GM12801 (cell line): ENCODE results near the gene HLA-DOB.

Experiments
- CTCF ChIP-seq: IDR thresholded peaks from one replicate; pipeline ENCODE4 v1.5.1; 2011; ENCODE audit warnings: control low read depth; ENCODE audit not compliant: insufficient read length; ENCODE audit errors: extremely low read depth

The HLA-DOB gene

GRCh38 chr6:32854376-32855178, 37.8 kb upstream of the HLA-DOB start:
- TF ChIP-seq CTCF = no peak

- TF ChIP-seq CTCF = no peak
Observed at GRCh38 chr6:32853541-32854375, 37.0 kb upstream of the HLA-DOB start, which contains the start of the genes PSMB9 and TAP1. TSS of gene PSMB9 (plus strand) at chr6:32854192. CDS start at chr6:32854230, 38 bp downstream. TSS of gene TAP1 (minus strand) at chr6:32853704. CDS start at chr6:32853636, 68 bp downstream.

GRCh38 chr6:32852844-32853540, 36.2 kb upstream of the HLA-DOB start:
- no peak for TF ChIP-seq CTCF

GRCh38 chr6:32852018-32852843, 35.4 kb upstream of the HLA-DOB start:
- no peak for TF ChIP-seq CTCF

- TF ChIP-seq CTCF = no peak
Observed at GRCh38 chr6:32851025-32851424, 34.2 kb upstream of the HLA-DOB start.

- TF ChIP-seq CTCF = no peak
Observed at GRCh38 chr6:32849126-32849525, 32.3 kb upstream of the HLA-DOB start.

GRCh38 chr6:32847795-32848194, 31.0 kb upstream of the HLA-DOB start:
- no peak for TF ChIP-seq CTCF
